ENCODE measurements around the gene RAB6C.
"Not testable (repeated sequence)": the region's sequence is repeated elsewhere in the genome, so short reads cannot be mapped to it uniquely, and the experiment has no call there.

The RAB6C gene

GRCh38 chr2:130016701-130017100, 37.2 kb downstream of the RAB6C start:
- DNase-seq (ENCODE audit: low read depth); H3K4me3 ChIP-seq (replicated peaks; ENCODE audit: low read depth, low read length): not testable (repeated sequence)

DNA sequence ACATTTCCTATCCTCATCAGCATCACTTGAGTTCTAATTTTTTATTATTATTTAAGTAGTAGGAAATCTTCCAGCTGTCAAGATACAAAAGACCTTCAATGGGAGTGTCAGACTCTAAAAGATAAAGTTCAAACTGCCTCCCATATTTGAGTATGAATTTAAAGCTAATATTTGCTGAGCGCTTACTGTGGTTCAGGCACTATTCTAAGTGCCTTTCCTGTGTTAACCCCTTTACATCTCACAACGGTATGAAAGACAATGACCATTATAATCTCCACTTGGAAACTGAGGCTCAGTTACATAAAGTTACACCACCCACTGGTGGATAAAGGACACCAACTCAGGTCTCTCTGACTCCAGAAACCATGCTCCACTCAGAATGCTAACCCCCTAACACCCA, 39.9 kb downstream of the RAB6C start:
- no peak overlapping the region for H3K4me3 ChIP-seq (replicated peaks; ENCODE audit: low read depth, low read length)
- TF ChIP-seq, protein P1, sequence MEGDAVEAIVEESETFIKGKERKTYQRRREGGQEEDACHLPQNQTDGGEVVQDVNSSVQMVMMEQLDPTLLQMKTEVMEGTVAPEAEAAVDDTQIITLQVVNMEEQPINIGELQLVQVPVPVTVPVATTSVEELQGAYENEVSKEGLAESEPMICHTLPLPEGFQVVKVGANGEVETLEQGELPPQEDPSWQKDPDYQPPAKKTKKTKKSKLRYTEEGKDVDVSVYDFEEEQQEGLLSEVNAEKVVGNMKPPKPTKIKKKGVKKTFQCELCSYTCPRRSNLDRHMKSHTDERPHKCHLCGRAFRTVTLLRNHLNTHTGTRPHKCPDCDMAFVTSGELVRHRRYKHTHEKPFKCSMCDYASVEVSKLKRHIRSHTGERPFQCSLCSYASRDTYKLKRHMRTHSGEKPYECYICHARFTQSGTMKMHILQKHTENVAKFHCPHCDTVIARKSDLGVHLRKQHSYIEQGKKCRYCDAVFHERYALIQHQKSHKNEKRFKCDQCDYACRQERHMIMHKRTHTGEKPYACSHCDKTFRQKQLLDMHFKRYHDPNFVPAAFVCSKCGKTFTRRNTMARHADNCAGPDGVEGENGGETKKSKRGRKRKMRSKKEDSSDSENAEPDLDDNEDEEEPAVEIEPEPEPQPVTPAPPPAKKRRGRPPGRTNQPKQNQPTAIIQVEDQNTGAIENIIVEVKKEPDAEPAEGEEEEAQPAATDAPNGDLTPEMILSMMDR (IDR thresholded peaks at IDR 0.05; ENCODE audit: low read length, missing control alignments): no peak
- DNase-seq (ENCODE audit: low read depth): no peak

DNA sequence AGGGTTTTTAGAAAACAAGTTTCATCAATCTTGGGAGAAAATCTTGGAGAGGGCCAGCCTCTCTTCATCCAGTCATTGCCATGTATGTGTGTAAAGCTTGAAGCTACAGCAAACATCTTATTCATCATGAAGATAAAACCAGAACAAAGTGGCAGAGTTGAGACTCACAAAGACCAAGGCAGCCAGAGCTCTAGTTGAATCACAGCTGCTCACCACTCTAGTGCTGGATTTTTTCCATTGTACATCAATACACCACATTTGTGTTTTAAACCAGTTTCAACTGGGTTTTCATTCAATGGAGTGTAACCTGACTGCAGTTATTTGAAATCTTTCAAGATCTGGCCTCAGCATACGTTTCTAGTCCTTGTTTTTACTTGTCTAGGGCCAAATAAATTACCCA, 40.6 kb downstream of the RAB6C start:
- not testable (repeated sequence) for H3K4me3 ChIP-seq (replicated peaks; ENCODE audit: low read depth, low read length); DNase-seq (ENCODE audit: low read depth)

DNA sequence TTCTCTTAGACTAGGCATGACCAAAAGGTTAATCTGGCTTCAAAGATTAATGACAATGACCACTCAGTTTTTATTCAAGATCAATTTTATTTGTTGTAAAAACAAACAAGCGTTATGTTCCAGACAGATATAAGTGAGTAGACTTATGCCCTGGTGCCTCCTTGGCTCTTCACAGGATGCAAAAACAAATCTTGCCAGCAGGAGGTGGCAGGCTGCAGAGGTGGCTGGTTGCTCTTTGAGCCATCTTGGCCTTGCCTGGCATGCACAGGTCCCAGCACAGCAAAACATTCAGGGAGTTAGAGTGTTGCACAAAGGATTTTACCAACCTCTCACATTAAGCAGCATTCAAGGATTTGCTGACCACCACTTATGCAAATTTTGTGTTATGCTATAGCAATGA, 46.5 kb downstream of the RAB6C start:
- not testable (repeated sequence) for H3K4me3 ChIP-seq (replicated peaks; ENCODE audit: low read depth, low read length); DNase-seq (ENCODE audit: low read depth)
